HT-29 (cell line): Measurements from ENCODE around the gene MAGI1. TPM values are rescaled to one million over a fixed set of nuclear protein-coding genes. Genes with fewer than 3 reads are reported as not detected.

Source experiments
- DNase-seq: peaks from one replicate; pipeline ENCODE4 v3.0.0-alpha.2; 2015; ENCODE audit warnings: low spot score
- total RNA-seq: library from RNA; depleted of rRNA; stranded (reverse); fragments of >200 nt; shearing (Covaris generic); gene quantifications from 2 replicates; pipeline ENCODE4 v1.2.3, GENCODE V29; 2014

Gene MAGI1
- total RNA-seq, 1 experiment from 2014 or later, result 15.6 TPM

DNA sequence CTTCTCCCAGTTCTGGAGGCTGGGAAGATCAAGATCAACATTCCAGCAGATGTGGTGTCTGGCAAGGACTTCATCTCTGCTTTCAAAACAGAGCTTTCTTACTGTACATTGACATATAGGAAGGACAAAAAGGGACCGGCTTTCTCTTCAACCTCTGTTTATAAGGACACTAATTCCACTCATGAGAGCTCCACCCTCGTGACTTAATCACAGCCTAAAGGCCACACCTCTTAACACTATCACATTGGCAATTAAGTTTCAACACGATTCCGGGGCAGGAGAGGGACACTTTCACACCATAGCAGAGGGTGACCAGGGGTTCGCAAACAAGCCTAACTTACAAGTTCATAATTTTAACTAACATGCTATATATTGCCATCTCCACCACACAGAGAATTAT is 231.5 kb downstream of the MAGI1 start:
- DNase-seq, result no peak

- DNase-seq, result no peak
Measured at GRCh38 chr3:65806600-65806999, 232.1 kb downstream of the MAGI1 start.

- DNase-seq, result no peak
Measured at GRCh38 chr3:65796676-65797075, 242.0 kb downstream of the MAGI1 start.

GRCh38 chr3:65795166-65795565 is 243.6 kb downstream of the MAGI1 start:
- DNase-seq, result no peak

DNA sequence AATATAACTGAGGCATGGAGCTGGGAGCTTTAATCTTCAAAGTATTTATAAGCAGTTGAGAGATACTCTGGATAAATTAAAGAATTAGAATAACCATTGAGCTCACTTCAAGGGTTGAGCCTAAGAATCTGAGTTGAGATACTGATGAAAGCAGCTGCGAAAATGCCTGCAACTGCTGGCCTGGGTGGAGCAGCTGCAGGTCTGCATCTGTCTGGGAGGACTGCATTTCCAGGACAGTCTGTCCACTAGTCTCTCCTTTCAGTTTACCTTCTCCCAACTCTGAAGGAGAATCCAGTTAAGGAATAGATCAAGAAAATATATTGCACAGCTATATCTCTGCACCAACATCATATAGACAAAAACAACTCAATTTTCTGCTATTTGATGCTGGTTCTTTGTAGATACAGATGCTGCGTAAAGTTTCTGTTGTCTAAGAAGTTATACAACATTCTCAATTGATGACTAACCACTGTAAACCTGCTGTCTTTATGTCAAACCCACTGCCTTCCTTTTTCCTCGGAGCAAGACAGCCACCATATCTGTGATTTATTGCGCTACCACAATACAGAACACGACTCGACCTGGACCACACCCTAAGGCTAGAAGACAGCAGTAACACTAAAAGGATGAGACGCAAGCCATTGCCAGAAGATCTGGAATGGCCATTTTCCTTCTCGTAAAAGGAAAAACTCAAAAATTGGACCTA is 245.1 kb downstream of the MAGI1 start:
- peak; percentile 34 for DNase-seq

DNA sequence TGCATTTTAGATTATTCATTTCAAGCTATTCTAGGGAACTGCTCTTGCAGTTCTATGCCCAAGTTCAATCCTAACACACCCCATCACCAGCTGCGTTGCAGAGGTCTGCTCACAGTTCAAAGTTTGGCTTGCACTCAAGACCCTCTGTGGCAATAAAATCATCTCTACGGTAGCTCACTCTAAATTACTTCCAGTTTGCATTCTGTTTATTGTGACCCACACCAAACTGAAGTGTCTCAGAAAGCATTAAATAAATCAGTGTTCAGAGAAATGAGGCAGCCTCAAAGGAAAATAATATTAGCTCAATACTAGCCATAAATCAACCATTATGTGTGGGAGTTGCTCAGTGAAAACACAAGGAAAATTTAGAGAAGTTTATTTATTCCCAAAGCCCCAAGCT is 250.3 kb downstream of the MAGI1 start:
- DNase-seq, result no peak

DNA sequence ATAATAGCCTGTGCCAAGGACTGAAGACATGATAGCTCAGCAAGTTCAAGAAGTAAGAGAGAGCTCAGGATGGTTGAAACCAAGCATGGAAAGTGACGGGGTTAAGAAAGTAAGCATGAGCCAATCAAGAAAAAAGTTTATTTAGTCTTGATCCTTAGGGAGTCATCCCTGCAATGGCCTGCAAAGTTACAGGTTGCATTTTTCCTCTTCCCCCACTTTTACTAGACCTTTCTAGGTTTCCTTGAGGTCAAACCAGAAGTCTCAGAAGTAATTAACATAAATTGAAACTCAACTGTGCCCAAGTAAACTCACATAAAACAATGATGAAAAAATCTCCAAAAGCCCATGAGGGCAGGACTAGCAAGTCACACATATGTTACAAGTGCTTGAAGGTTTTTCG is 250.9 kb downstream of the MAGI1 start:
- DNase-seq, result no peak

GRCh38 chr3:65787340-65787739 is 251.4 kb downstream of the MAGI1 start:
- no peak for DNase-seq

DNA sequence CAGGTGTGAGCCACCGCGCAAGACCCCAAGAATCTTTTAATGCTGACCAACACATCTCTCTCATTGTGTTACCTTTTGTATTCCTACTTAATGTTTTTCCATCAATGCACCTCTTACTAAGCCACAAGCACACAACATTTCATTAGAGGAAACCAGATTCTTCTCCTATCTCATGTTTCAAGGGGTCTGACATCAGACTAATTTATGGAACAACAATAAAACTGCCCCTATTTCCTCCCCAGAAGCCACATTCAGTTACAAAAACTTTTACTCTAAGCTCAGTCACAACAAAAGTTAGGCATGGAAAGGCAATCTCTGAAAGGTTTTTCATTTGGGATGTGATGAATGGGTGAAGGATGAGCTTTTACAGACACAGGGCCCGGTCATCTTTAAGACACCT is 251.8 kb downstream of the MAGI1 start:
- DNase-seq, result no peak

GRCh38 chr3:65785065-65785645 is 253.6 kb downstream of the MAGI1 start:
- DNase-seq, result peak; percentile 50

GRCh38 chr3:65783117-65783516 is 255.6 kb downstream of the MAGI1 start:
- DNase-seq, result no peak

DNA sequence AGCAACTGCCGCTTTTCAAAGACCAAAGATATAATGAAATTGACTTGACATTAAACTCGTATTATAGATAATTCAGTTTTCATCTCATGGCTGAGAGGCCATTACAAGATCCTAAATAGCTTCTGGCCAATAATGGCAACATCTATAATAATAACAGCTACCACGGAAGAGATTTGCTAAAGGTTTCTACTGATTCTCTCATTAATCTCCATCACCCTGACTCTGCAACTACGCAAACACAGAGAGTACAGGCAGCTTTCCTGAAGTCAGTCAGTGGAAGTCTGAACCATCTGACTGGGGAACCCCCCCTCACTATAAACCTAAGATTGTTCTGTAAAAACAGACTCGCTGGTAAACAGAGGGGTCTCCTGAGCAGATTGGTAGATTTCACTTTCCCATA is 257.1 kb downstream of the MAGI1 start:
- no peak for DNase-seq

GRCh38 chr3:65779390-65779789 is 259.3 kb downstream of the MAGI1 start:
- no peak for DNase-seq

GRCh38 chr3:65778968-65779367 is 259.8 kb downstream of the MAGI1 start:
- DNase-seq, result no peak

DNA sequence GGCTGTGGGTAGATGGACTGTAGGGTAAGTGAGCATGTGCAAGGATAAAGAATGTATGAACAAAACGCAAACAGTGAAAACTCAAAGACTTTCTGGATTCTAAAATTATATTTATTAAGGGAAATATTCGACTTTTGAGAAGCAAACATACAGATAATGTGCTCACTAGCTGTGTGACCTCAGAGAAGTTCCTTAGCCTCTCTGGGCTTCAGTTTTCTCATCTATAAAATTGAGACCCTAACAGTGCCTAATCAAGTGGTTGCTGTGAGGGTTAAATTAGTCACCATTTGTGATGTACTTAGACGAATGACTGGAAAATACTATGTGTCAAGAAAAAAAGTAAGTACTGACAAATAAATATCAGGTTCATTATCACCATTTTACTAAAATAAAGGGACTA is 261.7 kb downstream of the MAGI1 start:
- DNase-seq, result no peak

DNA sequence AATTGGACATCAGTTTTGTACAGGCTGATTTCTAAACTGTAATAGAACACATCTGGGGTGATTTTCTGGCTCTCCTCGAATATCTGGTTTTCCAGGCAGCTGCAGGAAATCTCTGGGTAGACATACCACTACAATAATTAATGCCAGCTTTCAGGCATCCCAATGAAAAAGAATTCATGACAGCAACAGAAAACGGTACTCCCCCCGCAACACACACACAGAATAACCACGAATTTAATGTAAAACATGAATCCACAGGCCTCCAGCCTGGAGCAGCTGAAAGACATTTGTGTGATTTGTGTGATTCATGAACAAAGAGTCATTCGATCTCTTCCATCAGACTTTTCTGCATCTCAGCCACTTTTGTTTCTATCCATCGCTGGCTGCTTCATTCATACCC is 262.2 kb downstream of the MAGI1 start:
- DNase-seq, result no peak

- DNase-seq, result no peak
Measured at GRCh38 chr3:65776081-65776480, 262.6 kb downstream of the MAGI1 start.

DNA sequence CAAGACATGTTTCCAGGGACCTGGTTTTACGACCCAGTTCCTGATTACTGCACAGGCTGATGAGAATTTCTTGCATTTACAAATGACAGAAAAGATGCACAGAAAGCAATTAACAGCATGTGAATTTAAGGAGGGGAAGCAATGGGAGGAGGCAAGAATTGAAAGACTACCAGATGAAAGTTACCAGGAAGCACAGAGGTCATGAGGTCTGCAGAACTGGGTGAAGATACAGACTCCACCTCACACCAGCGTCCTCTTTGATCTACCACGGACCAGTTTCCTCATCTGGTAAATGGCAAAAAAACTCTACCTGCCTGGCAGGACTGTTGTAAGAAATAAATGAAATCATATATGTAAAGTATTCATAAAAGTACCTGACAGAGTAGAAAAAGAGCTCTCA is 266.0 kb downstream of the MAGI1 start:
- peak; percentile 3 for DNase-seq

GRCh38 chr3:65767551-65767950 is 271.2 kb downstream of the MAGI1 start:
- no peak for DNase-seq

DNA sequence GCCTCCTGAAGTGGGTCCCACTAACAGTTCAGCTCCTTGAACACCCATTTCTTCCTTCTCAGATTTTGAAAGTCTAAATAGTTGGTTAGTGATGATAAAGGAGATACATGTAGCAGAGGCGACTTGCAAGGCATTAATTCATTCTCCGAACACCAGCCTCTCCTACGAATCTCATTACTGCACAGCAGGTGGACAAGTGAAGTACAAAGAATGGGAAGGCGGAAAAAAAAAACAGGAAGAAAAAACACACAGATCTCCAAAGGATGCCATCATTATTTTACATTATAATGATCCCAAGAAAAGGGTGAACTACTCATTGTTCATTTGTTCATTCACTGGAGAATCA is 276.5 kb downstream of the MAGI1 start:
- no peak for DNase-seq

GRCh38 chr3:65761446-65762234 is 277.1 kb downstream of the MAGI1 start:
- no peak for DNase-seq

DNA sequence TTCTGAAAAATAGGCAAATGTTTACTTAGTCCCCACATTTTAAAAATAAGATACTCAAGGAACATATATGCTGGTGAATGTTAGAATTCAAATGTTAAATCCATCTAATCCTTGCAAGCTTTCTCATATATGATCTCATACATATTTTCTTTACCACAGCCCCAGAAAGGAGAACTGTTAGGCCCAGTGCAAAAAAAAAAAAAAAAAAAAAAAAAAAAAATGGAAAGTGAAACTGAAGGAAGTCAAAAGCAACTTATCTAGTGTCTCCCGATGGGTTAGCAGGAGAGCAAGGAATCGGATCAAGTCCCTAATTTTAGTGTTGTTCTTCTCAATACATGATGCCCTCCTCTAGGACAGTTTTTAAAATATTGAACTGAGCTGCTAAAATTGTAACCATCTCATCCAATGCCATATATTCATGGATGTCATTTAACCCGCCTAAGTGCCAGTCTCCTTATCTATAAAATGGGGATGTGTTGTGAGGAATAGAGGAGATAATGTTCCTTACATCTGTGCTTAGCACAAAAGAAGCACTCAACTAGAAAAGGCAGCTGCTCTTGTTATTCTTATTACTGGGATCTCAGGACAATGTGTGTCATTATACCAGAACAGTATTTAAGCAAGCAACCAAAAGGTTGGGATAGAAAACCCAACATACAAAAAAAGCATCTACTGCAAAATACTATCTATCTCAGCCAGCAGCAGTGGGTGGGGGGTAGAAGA is 279.7 kb downstream of the MAGI1 start:
- no peak for DNase-seq
